Measurements from ENCODE around the gene ACTR1B.
"Not testable (repeated sequence)": the region's sequence is repeated elsewhere in the genome, so short reads cannot be mapped to it uniquely, and the experiment has no call there.

The ACTR1B gene

DNA sequence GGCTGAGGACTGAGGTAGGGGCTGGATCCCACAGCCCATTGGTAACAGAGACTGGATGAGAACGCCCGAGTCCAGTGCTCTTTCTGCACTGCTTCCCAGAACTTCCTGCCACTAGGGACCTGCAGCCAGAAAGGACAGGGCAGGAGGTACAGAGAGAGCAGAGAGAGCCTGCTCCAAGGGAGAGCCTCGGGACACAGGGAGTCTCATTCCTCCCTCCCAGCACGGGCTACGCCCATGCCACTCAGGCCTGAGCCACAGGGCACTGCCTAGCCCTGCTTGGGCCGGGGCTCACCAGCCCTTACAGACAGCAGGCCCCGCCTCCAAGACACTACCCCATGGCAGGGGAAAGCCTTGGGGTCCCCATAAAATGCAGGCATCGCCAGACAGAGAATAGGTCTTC is 48.1 kb downstream of the ACTR1B start:
- not testable (repeated sequence) for DNase-seq (ENCODE audit: low spot score)

- not testable (repeated sequence) for DNase-seq (ENCODE audit: low spot score)
Observed at GRCh38 chr2:97611895-97612294, 51.9 kb downstream of the ACTR1B start.

GRCh38 chr2:97608745-97609144 is 55.1 kb downstream of the ACTR1B start:
- not testable (repeated sequence) for DNase-seq (ENCODE audit: low spot score)
